C1 segment of cervical spinal cord (tissue), 14 donors: Measurements from ENCODE around the gene DUSP28.

Source experiments
- DNase-seq, 14 donors: peaks; one replicate each; lab custom pipeline; 2025; lab: John Stamatoyannopoulos, UW

The DUSP28 gene

GRCh38 chr2:240572141-240573031 lies 12.2 kb downstream of the DUSP28 start:
- no peak for DNase-seq

- DNase-seq: no peak
These were observed 12.9 kb downstream of the DUSP28 start for GRCh38 chr2:240573071-240573515.

- no peak for DNase-seq
These were observed 13.6 kb downstream of the DUSP28 start for GRCh38 chr2:240573516-240574385.

- no peak for DNase-seq
These were observed 14.4 kb downstream of the DUSP28 start for GRCh38 chr2:240574386-240575100.

- no peak for DNase-seq
These were observed 15.2 kb downstream of the DUSP28 start for GRCh38 chr2:240575101-240575965.

- no peak for DNase-seq
These were observed 15.9 kb downstream of the DUSP28 start for GRCh38 chr2:240576036-240576435.

GRCh38 chr2:240576436-240577205 lies 16.5 kb downstream of the DUSP28 start:
- no peak for DNase-seq

- DNase-seq: no peak
These were observed 17.3 kb downstream of the DUSP28 start for GRCh38 chr2:240577281-240578109.

GRCh38 chr2:240578110-240578450 lies 17.9 kb downstream of the DUSP28 start:
- DNase-seq: no peak

GRCh38 chr2:240578488-240578887 lies 18.3 kb downstream of the DUSP28 start:
- no peak for DNase-seq

- no peak for DNase-seq
These were observed 19.1 kb downstream of the DUSP28 start for GRCh38 chr2:240579071-240579762.

- DNase-seq: no peak
These were observed 19.8 kb downstream of the DUSP28 start for GRCh38 chr2:240579771-240580614.

- no peak for DNase-seq
These were observed 21.7 kb downstream of the DUSP28 start for GRCh38 chr2:240581811-240582210.

- DNase-seq: no peak
These were observed 22.6 kb downstream of the DUSP28 start for GRCh38 chr2:240582781-240583180.

- DNase-seq: no peak
These were observed 23.6 kb downstream of the DUSP28 start for GRCh38 chr2:240583774-240584173.

- no peak for DNase-seq
These were observed 24.4 kb downstream of the DUSP28 start for GRCh38 chr2:240584486-240585031.

- DNase-seq: no peak
These were observed 24.9 kb downstream of the DUSP28 start for GRCh38 chr2:240585101-240585500.
